HepG2 (cell line): Measurements from ENCODE around the gene KAT2A. TPM values are rescaled to one million over a fixed set of nuclear protein-coding genes. Genes with fewer than 3 reads are reported as not detected.

ENCODE experiments used
- ATAD3A ChIP-seq: sonication (generic); formaldehyde crosslinking; IDR thresholded peaks from 2 replicates; pipeline ENCODE4 v1.4.0; 2020; ENCODE audit warnings: missing genetic modification reagents
- FIP1L1 ChIP-seq: fragments of 200-400 bp; formaldehyde crosslinking; IDR thresholded peaks from 2 replicates; pipeline ENCODE4 v1.6.1; 2018; ENCODE audit warnings: low read depth, mild to moderate bottlenecking, low read length, moderate library complexity, borderline replicate concordance; ENCODE audit not compliant: insufficient read depth
- FOXO1 ChIP-seq: sonication (generic); formaldehyde crosslinking; IDR thresholded peaks from 2 replicates; pipeline ENCODE4 v1.4.0; 2020; ENCODE audit warnings: missing genetic modification reagents
- HMGA1 ChIP-seq: sonication (generic); formaldehyde crosslinking; conservative IDR thresholded peaks from 2 replicates; pipeline ENCODE4 v1.4.0; 2020; ENCODE audit warnings: missing genetic modification reagents
- POLR2A ChIP-seq, 2 experiments: IDR thresholded peaks; 2 replicates each; pipeline ENCODE4 v1.6.1; 2011; ENCODE audit warnings: low read depth in 2 of 2, low read length in 2 of 2, mild to moderate bottlenecking in 1 of 2, moderate library complexity in 1 of 2; ENCODE audit not compliant: insufficient read depth in 1 of 2
- REPIN1 ChIP-seq: sonication (generic); formaldehyde crosslinking; IDR thresholded peaks from 2 replicates; pipeline ENCODE4 v1.8.0; 2022; ENCODE audit warnings: missing genetic modification reagents, low read depth, mild to moderate bottlenecking, borderline replicate concordance
- SMAD9 ChIP-seq: sonication (generic); formaldehyde crosslinking; IDR thresholded peaks from 2 replicates; pipeline ENCODE4 v1.5.1; 2020; ENCODE audit warnings: mild to moderate bottlenecking, missing genetic modification reagents
- ZNF441 ChIP-seq: sonication (generic); formaldehyde crosslinking; IDR thresholded peaks from 2 replicates; pipeline ENCODE4 v1.7.0; 2021; ENCODE audit warnings: missing genetic modification reagents, borderline replicate concordance
- ZNF557 ChIP-seq: sonication (generic); formaldehyde crosslinking; IDR thresholded peaks from 2 replicates; pipeline ENCODE4 v1.4.0; 2020; ENCODE audit warnings: missing genetic modification reagents
- ZNF782 ChIP-seq: sonication (generic); formaldehyde crosslinking; IDR thresholded peaks from 2 replicates; pipeline ENCODE4 v1.4.0; 2020; ENCODE audit warnings: missing genetic modification reagents, mild to moderate bottlenecking, borderline replicate concordance
- polyA plus RNA-seq, 8 experiments: library from polyadenylated mRNA; depleted of rRNA in 3 of 8; stranded (reverse) in 7 of 8; unstranded in 1 of 8; fragments of >200 nt; fragmentation: Illumina TruSeq in 4 of 8; extraction: Trizol in 4 of 8; gene quantifications; 2 replicates each; pipeline versions ENCODE4 v1.2.1 to v1.2.3, GENCODE V29; 2011 to 2016; ENCODE audit warnings: low read depth in 4 of 8, missing spikeins in 1 of 8, mixed read lengths in 1 of 8; ENCODE audit not compliant: insufficient read depth in 1 of 8
- total RNA-seq, 5 experiments: library from RNA; depleted of rRNA; stranded (reverse); fragments of >200 nt; fragmentation: Illumina TruSeq; extraction: Trizol; gene quantifications; 2 replicates each; pipeline ENCODE4 v1.2.3, GENCODE V29; 2016; ENCODE audit warnings: low read depth in 1 of 5
- TF ChIP-seq, protein P1 (sequence below): sonication (generic); formaldehyde crosslinking; IDR thresholded peaks from 2 replicates; pipeline ENCODE4 v1.5.0; 2020; ENCODE audit warnings: missing genetic modification reagents
- TF ChIP-seq, protein P2 (sequence below): IDR thresholded peaks from 2 replicates; pipeline ENCODE4 v1.6.1; 2012; ENCODE audit warnings: low read length, improper control_type of control experiment
- TF ChIP-seq, protein P3 (sequence below): sonication (generic); formaldehyde crosslinking; IDR thresholded peaks from 2 replicates; pipeline ENCODE4; 2020; ENCODE audit warnings: missing genetic modification reagents, mild to moderate bottlenecking, borderline replicate concordance
- TF ChIP-seq, protein P4 (sequence below): sonication (generic); formaldehyde crosslinking; IDR thresholded peaks from 2 replicates; pipeline ENCODE4 v1.8.1; 2022; ENCODE audit warnings: low read depth, mild to moderate bottlenecking, missing genetic modification reagents
- TF ChIP-seq, protein P5 (sequence below): sonication (generic); formaldehyde crosslinking; IDR thresholded peaks from 2 replicates; pipeline ENCODE4 v1.4.0; 2020; ENCODE audit warnings: low read depth, mild to moderate bottlenecking, missing genetic modification reagents
- TF ChIP-seq, protein P6 (sequence below): IDR thresholded peaks from 2 replicates; pipeline ENCODE4 v1.6.1; 2018; ENCODE audit warnings: missing genetic modification reagents

The KAT2A gene
- total and polyA plus RNA-seq, 2 of the 13 experiments (the other 11 are each of a cell fraction or from before 2014, with no cell fraction given): 29.1 to 90.4 TPM

DNA sequence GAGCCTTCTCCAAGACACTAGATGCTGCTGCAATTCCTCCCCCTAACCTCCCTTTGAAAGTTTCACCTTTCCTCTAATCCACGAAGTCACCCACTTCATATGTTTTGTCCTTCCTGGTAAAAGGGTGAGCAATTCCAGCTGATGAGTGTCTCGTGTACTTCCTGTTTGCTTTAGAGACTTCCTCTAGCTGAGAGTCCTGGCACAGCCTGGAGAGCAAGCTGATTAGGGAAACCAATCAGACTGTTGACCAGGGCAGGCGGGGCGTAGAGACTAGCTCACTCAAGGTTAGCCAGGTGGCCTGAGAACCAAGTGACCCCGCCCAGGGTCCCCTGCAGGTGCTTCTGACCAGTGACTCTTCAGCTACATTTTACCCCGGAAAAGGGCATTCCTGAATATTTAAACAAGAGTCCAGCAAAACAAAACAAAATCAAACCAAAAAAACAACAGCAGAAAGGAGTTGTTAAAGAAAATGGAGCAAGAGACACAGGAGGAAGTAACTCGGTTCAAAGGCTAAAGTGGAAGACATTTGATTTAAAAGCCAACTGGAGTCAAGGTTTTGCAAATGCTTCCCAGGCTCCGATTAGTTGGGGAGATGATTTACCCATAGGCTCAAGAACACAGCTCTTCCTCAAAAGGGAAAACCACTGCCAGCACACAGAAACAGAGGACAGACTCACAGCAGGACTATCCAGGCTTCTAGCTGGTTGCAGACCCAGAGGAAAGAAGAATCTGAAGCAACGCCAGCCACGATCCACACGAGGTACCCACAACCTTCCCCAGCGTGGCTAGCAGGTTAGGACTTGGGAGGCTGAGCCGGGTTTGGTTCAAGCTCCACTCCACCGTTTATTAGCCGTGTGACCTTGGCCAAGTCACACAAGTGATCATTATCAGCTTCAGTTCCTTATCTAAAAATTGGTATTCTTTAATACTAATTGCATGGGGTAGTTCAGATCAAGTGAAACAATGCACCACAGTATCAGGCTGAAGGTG lies 14.8 kb upstream of the KAT2A start (continued):
- TF ChIP-seq, protein P1, sequence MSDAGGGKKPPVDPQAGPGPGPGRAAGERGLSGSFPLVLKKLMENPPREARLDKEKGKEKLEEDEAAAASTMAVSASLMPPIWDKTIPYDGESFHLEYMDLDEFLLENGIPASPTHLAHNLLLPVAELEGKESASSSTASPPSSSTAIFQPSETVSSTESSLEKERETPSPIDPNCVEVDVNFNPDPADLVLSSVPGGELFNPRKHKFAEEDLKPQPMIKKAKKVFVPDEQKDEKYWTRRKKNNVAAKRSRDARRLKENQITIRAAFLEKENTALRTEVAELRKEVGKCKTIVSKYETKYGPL (CRISPR knock-in tag): no peak
- TF ChIP-seq, protein P2, sequence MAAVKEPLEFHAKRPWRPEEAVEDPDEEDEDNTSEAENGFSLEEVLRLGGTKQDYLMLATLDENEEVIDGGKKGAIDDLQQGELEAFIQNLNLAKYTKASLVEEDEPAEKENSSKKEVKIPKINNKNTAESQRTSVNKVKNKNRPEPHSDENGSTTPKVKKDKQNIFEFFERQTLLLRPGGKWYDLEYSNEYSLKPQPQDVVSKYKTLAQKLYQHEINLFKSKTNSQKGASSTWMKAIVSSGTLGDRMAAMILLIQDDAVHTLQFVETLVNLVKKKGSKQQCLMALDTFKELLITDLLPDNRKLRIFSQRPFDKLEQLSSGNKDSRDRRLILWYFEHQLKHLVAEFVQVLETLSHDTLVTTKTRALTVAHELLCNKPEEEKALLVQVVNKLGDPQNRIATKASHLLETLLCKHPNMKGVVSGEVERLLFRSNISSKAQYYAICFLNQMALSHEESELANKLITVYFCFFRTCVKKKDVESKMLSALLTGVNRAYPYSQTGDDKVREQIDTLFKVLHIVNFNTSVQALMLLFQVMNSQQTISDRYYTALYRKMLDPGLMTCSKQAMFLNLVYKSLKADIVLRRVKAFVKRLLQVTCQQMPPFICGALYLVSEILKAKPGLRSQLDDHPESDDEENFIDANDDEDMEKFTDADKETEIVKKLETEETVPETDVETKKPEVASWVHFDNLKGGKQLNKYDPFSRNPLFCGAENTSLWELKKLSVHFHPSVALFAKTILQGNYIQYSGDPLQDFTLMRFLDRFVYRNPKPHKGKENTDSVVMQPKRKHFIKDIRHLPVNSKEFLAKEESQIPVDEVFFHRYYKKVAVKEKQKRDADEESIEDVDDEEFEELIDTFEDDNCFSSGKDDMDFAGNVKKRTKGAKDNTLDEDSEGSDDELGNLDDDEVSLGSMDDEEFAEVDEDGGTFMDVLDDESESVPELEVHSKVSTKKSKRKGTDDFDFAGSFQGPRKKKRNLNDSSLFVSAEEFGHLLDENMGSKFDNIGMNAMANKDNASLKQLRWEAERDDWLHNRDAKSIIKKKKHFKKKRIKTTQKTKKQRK: no peak
- TF ChIP-seq ZNF557 (CRISPR knock-in tag) (no peak), ZNF441 (no peak), REPIN1 (CRISPR knock-in tag) (no peak), SMAD9 (CRISPR knock-in tag) (no peak), FOXO1 (CRISPR knock-in tag) (peak; percentile 68; the same call in 1 of the 2 replicates), FIP1L1 (no peak), ATAD3A (CRISPR knock-in tag) (no peak), POLR2A (IDR thresholded peaks at IDR 0.05; ENCODE audit: insufficient read depth in 1 of 2, low read depth in 2 of 2, low read length in 2 of 2) (no peak), ZNF782 (CRISPR knock-in tag) (no peak), HMGA1 (CRISPR knock-in tag) (no peak)
- TF ChIP-seq, protein P3, sequence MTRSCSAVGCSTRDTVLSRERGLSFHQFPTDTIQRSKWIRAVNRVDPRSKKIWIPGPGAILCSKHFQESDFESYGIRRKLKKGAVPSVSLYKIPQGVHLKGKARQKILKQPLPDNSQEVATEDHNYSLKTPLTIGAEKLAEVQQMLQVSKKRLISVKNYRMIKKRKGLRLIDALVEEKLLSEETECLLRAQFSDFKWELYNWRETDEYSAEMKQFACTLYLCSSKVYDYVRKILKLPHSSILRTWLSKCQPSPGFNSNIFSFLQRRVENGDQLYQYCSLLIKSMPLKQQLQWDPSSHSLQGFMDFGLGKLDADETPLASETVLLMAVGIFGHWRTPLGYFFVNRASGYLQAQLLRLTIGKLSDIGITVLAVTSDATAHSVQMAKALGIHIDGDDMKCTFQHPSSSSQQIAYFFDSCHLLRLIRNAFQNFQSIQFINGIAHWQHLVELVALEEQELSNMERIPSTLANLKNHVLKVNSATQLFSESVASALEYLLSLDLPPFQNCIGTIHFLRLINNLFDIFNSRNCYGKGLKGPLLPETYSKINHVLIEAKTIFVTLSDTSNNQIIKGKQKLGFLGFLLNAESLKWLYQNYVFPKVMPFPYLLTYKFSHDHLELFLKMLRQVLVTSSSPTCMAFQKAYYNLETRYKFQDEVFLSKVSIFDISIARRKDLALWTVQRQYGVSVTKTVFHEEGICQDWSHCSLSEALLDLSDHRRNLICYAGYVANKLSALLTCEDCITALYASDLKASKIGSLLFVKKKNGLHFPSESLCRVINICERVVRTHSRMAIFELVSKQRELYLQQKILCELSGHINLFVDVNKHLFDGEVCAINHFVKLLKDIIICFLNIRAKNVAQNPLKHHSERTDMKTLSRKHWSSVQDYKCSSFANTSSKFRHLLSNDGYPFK: no peak
- TF ChIP-seq, protein P4, sequence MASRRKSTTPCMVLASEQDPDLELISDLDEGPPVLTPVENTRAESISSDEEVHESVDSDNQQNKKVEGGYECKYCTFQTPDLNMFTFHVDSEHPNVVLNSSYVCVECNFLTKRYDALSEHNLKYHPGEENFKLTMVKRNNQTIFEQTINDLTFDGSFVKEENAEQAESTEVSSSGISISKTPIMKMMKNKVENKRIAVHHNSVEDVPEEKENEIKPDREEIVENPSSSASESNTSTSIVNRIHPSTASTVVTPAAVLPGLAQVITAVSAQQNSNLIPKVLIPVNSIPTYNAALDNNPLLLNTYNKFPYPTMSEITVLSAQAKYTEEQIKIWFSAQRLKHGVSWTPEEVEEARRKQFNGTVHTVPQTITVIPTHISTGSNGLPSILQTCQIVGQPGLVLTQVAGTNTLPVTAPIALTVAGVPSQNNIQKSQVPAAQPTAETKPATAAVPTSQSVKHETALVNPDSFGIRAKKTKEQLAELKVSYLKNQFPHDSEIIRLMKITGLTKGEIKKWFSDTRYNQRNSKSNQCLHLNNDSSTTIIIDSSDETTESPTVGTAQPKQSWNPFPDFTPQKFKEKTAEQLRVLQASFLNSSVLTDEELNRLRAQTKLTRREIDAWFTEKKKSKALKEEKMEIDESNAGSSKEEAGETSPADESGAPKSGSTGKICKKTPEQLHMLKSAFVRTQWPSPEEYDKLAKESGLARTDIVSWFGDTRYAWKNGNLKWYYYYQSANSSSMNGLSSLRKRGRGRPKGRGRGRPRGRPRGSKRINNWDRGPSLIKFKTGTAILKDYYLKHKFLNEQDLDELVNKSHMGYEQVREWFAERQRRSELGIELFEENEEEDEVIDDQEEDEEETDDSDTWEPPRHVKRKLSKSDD: no peak
- TF ChIP-seq, protein P5, sequence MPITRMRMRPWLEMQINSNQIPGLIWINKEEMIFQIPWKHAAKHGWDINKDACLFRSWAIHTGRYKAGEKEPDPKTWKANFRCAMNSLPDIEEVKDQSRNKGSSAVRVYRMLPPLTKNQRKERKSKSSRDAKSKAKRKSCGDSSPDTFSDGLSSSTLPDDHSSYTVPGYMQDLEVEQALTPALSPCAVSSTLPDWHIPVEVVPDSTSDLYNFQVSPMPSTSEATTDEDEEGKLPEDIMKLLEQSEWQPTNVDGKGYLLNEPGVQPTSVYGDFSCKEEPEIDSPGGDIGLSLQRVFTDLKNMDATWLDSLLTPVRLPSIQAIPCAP: no peak
- TF ChIP-seq, protein P6, sequence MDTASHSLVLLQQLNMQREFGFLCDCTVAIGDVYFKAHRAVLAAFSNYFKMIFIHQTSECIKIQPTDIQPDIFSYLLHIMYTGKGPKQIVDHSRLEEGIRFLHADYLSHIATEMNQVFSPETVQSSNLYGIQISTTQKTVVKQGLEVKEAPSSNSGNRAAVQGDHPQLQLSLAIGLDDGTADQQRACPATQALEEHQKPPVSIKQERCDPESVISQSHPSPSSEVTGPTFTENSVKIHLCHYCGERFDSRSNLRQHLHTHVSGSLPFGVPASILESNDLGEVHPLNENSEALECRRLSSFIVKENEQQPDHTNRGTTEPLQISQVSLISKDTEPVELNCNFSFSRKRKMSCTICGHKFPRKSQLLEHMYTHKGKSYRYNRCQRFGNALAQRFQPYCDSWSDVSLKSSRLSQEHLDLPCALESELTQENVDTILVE (CRISPR knock-in tag): no peak
